Activated T-helper 17 cell treated with anti-CD3 and anti-CD28 coated beads, Interleukin-2, amount 50 U/mL, for 72 hours (primary cell): Measurements from ENCODE around the gene BEX1. TPM values are rescaled to one million over a fixed set of nuclear protein-coding genes. Genes with fewer than 3 reads are reported as not detected.
"Not testable (repeated sequence)": the region's sequence is repeated elsewhere in the genome, so short reads cannot be mapped to it uniquely, and the experiment has no call there.

Experiments
- ATAC-seq: fragments of 150-1000 bp; cut with Tn5 transposase; replicated peaks from 2 replicates; pipeline ENCODE4 v1.10.0; 2021; ENCODE audit warnings: mild to moderate bottlenecking, moderate library complexity
- H3K27ac Mint-ChIP-seq: one replicate; pipeline ENCODE4 v1.8.0; 2022; ENCODE audit warnings: mixed read lengths
- H3K27me3 Mint-ChIP-seq: one replicate; pipeline ENCODE4 v1.8.0; 2022; ENCODE audit warnings: mixed read lengths
- H3K36me3 Mint-ChIP-seq: one replicate; pipeline ENCODE4 v1.8.0; 2022; ENCODE audit warnings: low read depth, mild to moderate bottlenecking, mixed read lengths
- H3K4me1 Mint-ChIP-seq: one replicate; pipeline ENCODE4 v1.8.0; 2022; ENCODE audit warnings: mixed read lengths
- H3K4me3 Mint-ChIP-seq: one replicate; pipeline ENCODE4 v1.8.0; 2022; ENCODE audit warnings: mild to moderate bottlenecking, mixed read lengths
- H3K9me3 Mint-ChIP-seq: one replicate; pipeline ENCODE4 v1.8.0; 2022; ENCODE audit warnings: mixed read lengths
- total RNA-seq, 2 donors: library from RNA; stranded (reverse); gene quantifications; one replicate each; pipeline ENCODE4 v1.2.3, GENCODE V29; 2022

Gene BEX1
- 1 to 10 TPM in 1 of 2 donors, not detected in 1; 1.1 TPM for total RNA-seq

GRCh38 chrX:103063918-103064434, at the start of gene BEX1:
Gene BEX1, minus strand, starts transcription at chrX:103064171. Its CDS starts 897 bp downstream, at chrX:103063274.
- peaks cover 17% of the 10 kb centered on the region for H3K27me3 Mint-ChIP-seq
- H3K4me3 Mint-ChIP-seq = peak within 1 kb of the TSS; percentile 15
- ATAC-seq = peak; percentile 35
- no peak within 1 kb of the TSS for H3K27ac Mint-ChIP-seq
- no peaks in the 10 kb centered on the region for H3K4me1 Mint-ChIP-seq
- no peaks in the 10 kb centered on the region for H3K9me3 Mint-ChIP-seq
- H3K36me3 Mint-ChIP-seq = no peaks in the 10 kb centered on the region

- H3K4me1 Mint-ChIP-seq, H3K27ac Mint-ChIP-seq, H3K9me3 Mint-ChIP-seq, H3K4me3 Mint-ChIP-seq, H3K27me3 Mint-ChIP-seq, ATAC-seq, H3K36me3 Mint-ChIP-seq: not testable (repeated sequence)
Observed at GRCh38 chrX:103109497-103109896, 45.5 kb upstream of the BEX1 start.

- Mint-ChIP-seq H3K36me3 (no peaks in the 10 kb centered on the region), H3K27me3 (no peaks in the 10 kb centered on the region), H3K4me1 (no peaks in the 10 kb centered on the region), H3K9me3 (no peaks in the 10 kb centered on the region), H3K4me3 (no peak overlapping the region), H3K27ac (no peak overlapping the region)
- no peak for ATAC-seq
Observed at GRCh38 chrX:103107836-103108235, 43.9 kb upstream of the BEX1 start.

- H3K9me3 Mint-ChIP-seq, H3K4me3 Mint-ChIP-seq, ATAC-seq, H3K4me1 Mint-ChIP-seq, H3K27me3 Mint-ChIP-seq, H3K36me3 Mint-ChIP-seq, H3K27ac Mint-ChIP-seq: not testable (repeated sequence)
Observed at GRCh38 chrX:103107227-103107737, 43.3 kb upstream of the BEX1 start.

- not testable (repeated sequence) for H3K9me3 Mint-ChIP-seq, H3K4me3 Mint-ChIP-seq, H3K27ac Mint-ChIP-seq, H3K4me1 Mint-ChIP-seq, H3K27me3 Mint-ChIP-seq, ATAC-seq, H3K36me3 Mint-ChIP-seq
Observed at GRCh38 chrX:103104370-103104769, 40.4 kb upstream of the BEX1 start.

GRCh38 chrX:103103866-103104265, 39.9 kb upstream of the BEX1 start:
- not testable (repeated sequence) for H3K4me3 Mint-ChIP-seq, ATAC-seq, H3K9me3 Mint-ChIP-seq, H3K27ac Mint-ChIP-seq, H3K36me3 Mint-ChIP-seq, H3K4me1 Mint-ChIP-seq, H3K27me3 Mint-ChIP-seq

GRCh38 chrX:103101299-103102042, 37.5 kb upstream of the BEX1 start:
- ATAC-seq = no peak
- H3K27me3 Mint-ChIP-seq = no peaks in the 10 kb centered on the region
- no peak overlapping the region for H3K27ac Mint-ChIP-seq
- no peaks in the 10 kb centered on the region for H3K9me3 Mint-ChIP-seq
- H3K4me3 Mint-ChIP-seq = no peak overlapping the region
- no peaks in the 10 kb centered on the region for H3K4me1 Mint-ChIP-seq
- no peaks in the 10 kb centered on the region for H3K36me3 Mint-ChIP-seq

- no peak overlapping the region for H3K4me3 Mint-ChIP-seq
- ATAC-seq = no peak
- H3K36me3 Mint-ChIP-seq = no peaks in the 10 kb centered on the region
- H3K9me3 Mint-ChIP-seq = no peaks in the 10 kb centered on the region
- no peaks in the 10 kb centered on the region for H3K27me3 Mint-ChIP-seq
- H3K27ac Mint-ChIP-seq = no peak overlapping the region
- H3K4me1 Mint-ChIP-seq = no peaks in the 10 kb centered on the region
Observed at GRCh38 chrX:103100484-103100883, 36.5 kb upstream of the BEX1 start.

GRCh38 chrX:103099691-103100090, 35.7 kb upstream of the BEX1 start:
- ATAC-seq = no peak
- Mint-ChIP-seq H3K9me3 (no peaks in the 10 kb centered on the region), H3K36me3 (no peaks in the 10 kb centered on the region), H3K4me3 (no peak overlapping the region), H3K27ac (no peak overlapping the region), H3K4me1 (no peaks in the 10 kb centered on the region), H3K27me3 (no peaks in the 10 kb centered on the region)

- no peaks in the 10 kb centered on the region for H3K9me3 Mint-ChIP-seq
- H3K36me3 Mint-ChIP-seq = no peaks in the 10 kb centered on the region
- H3K27me3 Mint-ChIP-seq = no peaks in the 10 kb centered on the region
- no peaks in the 10 kb centered on the region for H3K4me1 Mint-ChIP-seq
- H3K27ac Mint-ChIP-seq = no peak overlapping the region
- no peak for ATAC-seq
- H3K4me3 Mint-ChIP-seq = no peak overlapping the region
Observed at GRCh38 chrX:103098488-103098887, 34.5 kb upstream of the BEX1 start.

- Mint-ChIP-seq H3K36me3 (no peaks in the 10 kb centered on the region), H3K4me3 (no peak within 1 kb of the TSS), H3K27ac (no peak within 1 kb of the TSS), H3K27me3 (no peaks in the 10 kb centered on the region), H3K4me1 (no peaks in the 10 kb centered on the region), H3K9me3 (no peaks in the 10 kb centered on the region)
- no peak for ATAC-seq
Observed at GRCh38 chrX:103092942-103093341, 29.0 kb upstream of the BEX1 start, which contains the start of gene NXF3. Gene NXF3, minus strand, starts transcription at chrX:103093143. Its CDS starts 120 bp downstream, at chrX:103093023.

- Mint-ChIP-seq H3K36me3 (no peaks in the 10 kb centered on the region), H3K4me3 (no peak overlapping the region), H3K27me3 (peaks cover 5% of the 10 kb centered on the region), H3K4me1 (no peaks in the 10 kb centered on the region), H3K27ac (no peak overlapping the region), H3K9me3 (no peaks in the 10 kb centered on the region)
- no peak for ATAC-seq
Observed at GRCh38 chrX:103081051-103081450, 17.1 kb upstream of the BEX1 start.

GRCh38 chrX:103073467-103073866, 9.5 kb upstream of the BEX1 start:
- H3K36me3 Mint-ChIP-seq = no peaks in the 10 kb centered on the region
- H3K4me3 Mint-ChIP-seq = no peak overlapping the region
- H3K27ac Mint-ChIP-seq = no peak overlapping the region
- peaks cover 8% of the 10 kb centered on the region for H3K27me3 Mint-ChIP-seq
- no peaks in the 10 kb centered on the region for H3K4me1 Mint-ChIP-seq
- ATAC-seq = no peak
- H3K9me3 Mint-ChIP-seq = no peaks in the 10 kb centered on the region

- no peak for ATAC-seq
- Mint-ChIP-seq H3K4me3 (no peak overlapping the region), H3K36me3 (no peaks in the 10 kb centered on the region), H3K4me1 (no peaks in the 10 kb centered on the region), H3K9me3 (no peaks in the 10 kb centered on the region), H3K27ac (no peak overlapping the region), H3K27me3 (peaks cover 21% of the 10 kb centered on the region)
Observed at GRCh38 chrX:103066606-103067005, 2.6 kb upstream of the BEX1 start.

- Mint-ChIP-seq H3K4me3 (no peak overlapping the region), H3K36me3 (no peaks in the 10 kb centered on the region), H3K27me3 (peaks cover 17% of the 10 kb centered on the region), H3K4me1 (no peaks in the 10 kb centered on the region), H3K27ac (no peak overlapping the region), H3K9me3 (no peaks in the 10 kb centered on the region)
- ATAC-seq = no peak
Observed at GRCh38 chrX:103063191-103063845, 653 bp downstream of the BEX1 start.
